ENCODE measurements around the gene REXO4. TPM values are rescaled to one million over a fixed set of nuclear protein-coding genes. Genes with fewer than 3 reads are reported as not detected.

The REXO4 gene
- polyA plus RNA-seq, 1 donor from 2014 or later = 16.1 TPM

DNA sequence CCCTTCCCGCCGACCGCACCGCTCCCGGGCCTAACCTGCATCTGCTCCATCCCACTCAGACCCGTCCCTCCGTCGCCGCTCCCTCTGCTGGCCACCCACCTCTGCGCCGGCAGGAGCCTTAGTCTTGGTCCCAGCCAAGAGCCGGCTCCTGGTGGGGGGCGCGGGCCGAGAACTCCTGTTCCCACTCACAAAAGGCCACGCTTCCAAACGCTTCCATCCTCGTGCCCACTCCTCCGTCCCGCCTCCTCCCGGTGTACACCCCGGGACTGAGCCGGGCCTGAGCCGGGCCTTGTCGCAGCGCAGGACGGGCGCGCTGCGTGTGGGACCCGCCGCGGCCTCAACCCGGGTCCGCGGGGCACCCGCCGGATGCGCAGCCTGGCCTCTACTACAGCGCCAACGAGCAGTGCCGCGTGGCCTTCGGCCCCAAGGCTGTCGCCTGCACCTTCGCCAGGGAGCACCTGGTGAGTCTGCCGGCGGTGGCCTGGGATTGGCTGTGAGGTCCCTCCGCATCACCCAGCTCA is 11.9 kb upstream of the REXO4 start:
- no peak overlapping the region for H2AFZ ChIP-seq (ENCODE audit: low read depth, low read length)
- TF ChIP-seq EZH2 (IDR thresholded peaks at IDR 0.05; ENCODE audit: borderline replicate concordance, insufficient read depth, low read length, poor library complexity, severe bottlenecking) = no peak
- TF ChIP-seq EP300 (conservative IDR thresholded peaks at IDR 0.05; ENCODE audit: poor library complexity, severe bottlenecking) = no peak
- no peak overlapping the region for H3K4me2 ChIP-seq (ENCODE audit: low read length)
- H3F3A ChIP-seq (ENCODE audit: insufficient read depth, low read length, poor library complexity, severe bottlenecking) = no peaks in the 10 kb centered on the region
- no peaks in the 10 kb centered on the region for H3K36me3 ChIP-seq (ENCODE audit: insufficient read depth, low read length)
- no peaks in the 10 kb centered on the region for H3K79me2 ChIP-seq (replicated peaks; ENCODE audit: insufficient read depth, low read length)
- H4K20me1 ChIP-seq (ENCODE audit: insufficient read depth) = no peaks in the 10 kb centered on the region
- H3K27ac ChIP-seq (ENCODE audit: low read length) = no peak overlapping the region
- H3K9me2 ChIP-seq (ENCODE audit: insufficient read depth, low read length) = no peaks in the 10 kb centered on the region
- H3K9ac ChIP-seq (ENCODE audit: low read length) = no peak overlapping the region
- H3K27me3 ChIP-seq (ENCODE audit: insufficient read depth, low read depth, low read length) = peaks cover 27% of the 10 kb centered on the region
- peaks cover 10% of the 10 kb centered on the region for H3K9me3 ChIP-seq (ENCODE audit: low read length)
- H3K4me3 ChIP-seq (ENCODE audit: low read length) = no peak overlapping the region

DNA sequence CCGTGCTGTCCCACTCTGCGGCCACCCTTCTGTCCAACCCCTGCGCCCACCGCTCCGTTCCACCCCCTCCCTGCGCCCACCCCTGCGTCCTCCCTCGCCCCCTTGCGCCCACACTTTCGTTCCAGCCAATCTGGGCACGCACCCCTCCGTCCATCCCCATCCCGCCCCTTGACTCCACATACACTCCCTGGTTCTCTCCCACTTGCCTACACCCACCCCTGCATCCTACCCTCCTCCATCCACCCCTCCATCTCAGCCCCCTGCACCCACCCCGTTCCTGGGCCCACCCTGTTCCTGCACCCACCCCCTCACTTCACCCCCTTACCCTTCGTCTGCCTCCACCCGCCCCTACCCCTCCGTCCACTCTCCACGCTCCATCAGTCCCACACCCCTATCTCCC is 11.4 kb upstream of the REXO4 start:
- no peaks in the 10 kb centered on the region for H3K9me2 ChIP-seq (ENCODE audit: insufficient read depth, low read length)
- H3K9ac ChIP-seq (ENCODE audit: low read length) = no peak overlapping the region
- H3K9me3 ChIP-seq (ENCODE audit: low read length) = peaks cover 10% of the 10 kb centered on the region
- H3K4me3 ChIP-seq (ENCODE audit: low read length) = no peak overlapping the region
- TF ChIP-seq, protein P1, sequence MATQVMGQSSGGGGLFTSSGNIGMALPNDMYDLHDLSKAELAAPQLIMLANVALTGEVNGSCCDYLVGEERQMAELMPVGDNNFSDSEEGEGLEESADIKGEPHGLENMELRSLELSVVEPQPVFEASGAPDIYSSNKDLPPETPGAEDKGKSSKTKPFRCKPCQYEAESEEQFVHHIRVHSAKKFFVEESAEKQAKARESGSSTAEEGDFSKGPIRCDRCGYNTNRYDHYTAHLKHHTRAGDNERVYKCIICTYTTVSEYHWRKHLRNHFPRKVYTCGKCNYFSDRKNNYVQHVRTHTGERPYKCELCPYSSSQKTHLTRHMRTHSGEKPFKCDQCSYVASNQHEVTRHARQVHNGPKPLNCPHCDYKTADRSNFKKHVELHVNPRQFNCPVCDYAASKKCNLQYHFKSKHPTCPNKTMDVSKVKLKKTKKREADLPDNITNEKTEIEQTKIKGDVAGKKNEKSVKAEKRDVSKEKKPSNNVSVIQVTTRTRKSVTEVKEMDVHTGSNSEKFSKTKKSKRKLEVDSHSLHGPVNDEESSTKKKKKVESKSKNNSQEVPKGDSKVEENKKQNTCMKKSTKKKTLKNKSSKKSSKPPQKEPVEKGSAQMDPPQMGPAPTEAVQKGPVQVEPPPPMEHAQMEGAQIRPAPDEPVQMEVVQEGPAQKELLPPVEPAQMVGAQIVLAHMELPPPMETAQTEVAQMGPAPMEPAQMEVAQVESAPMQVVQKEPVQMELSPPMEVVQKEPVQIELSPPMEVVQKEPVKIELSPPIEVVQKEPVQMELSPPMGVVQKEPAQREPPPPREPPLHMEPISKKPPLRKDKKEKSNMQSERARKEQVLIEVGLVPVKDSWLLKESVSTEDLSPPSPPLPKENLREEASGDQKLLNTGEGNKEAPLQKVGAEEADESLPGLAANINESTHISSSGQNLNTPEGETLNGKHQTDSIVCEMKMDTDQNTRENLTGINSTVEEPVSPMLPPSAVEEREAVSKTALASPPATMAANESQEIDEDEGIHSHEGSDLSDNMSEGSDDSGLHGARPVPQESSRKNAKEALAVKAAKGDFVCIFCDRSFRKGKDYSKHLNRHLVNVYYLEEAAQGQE (IDR thresholded peaks at IDR 0.05; ENCODE audit: borderline replicate concordance) = no peak
- TF ChIP-seq, protein P2, sequence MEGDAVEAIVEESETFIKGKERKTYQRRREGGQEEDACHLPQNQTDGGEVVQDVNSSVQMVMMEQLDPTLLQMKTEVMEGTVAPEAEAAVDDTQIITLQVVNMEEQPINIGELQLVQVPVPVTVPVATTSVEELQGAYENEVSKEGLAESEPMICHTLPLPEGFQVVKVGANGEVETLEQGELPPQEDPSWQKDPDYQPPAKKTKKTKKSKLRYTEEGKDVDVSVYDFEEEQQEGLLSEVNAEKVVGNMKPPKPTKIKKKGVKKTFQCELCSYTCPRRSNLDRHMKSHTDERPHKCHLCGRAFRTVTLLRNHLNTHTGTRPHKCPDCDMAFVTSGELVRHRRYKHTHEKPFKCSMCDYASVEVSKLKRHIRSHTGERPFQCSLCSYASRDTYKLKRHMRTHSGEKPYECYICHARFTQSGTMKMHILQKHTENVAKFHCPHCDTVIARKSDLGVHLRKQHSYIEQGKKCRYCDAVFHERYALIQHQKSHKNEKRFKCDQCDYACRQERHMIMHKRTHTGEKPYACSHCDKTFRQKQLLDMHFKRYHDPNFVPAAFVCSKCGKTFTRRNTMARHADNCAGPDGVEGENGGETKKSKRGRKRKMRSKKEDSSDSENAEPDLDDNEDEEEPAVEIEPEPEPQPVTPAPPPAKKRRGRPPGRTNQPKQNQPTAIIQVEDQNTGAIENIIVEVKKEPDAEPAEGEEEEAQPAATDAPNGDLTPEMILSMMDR (IDR thresholded peaks at IDR 0.05; ENCODE audit: poor library complexity, severe bottlenecking) = no peak
- TF ChIP-seq RAD21 (conservative IDR thresholded peaks at IDR 0.05) (no peak), SMC3 (conservative IDR thresholded peaks at IDR 0.05; ENCODE audit: poor library complexity) (no peak), EZH2 (IDR thresholded peaks at IDR 0.05; ENCODE audit: borderline replicate concordance, insufficient read depth, low read length, poor library complexity, severe bottlenecking) (no peak), EP300 (conservative IDR thresholded peaks at IDR 0.05; ENCODE audit: poor library complexity, severe bottlenecking) (no peak), MXI1 (conservative IDR thresholded peaks at IDR 0.05; ENCODE audit: poor library complexity, severe bottlenecking) (no peak), POLR2AphosphoS5 (IDR thresholded peaks at IDR 0.05) (no peak), TAF1 (IDR thresholded peaks at IDR 0.05; ENCODE audit: low read depth) (no peak)
- H3K27me3 ChIP-seq (ENCODE audit: insufficient read depth, low read depth, low read length) = peaks cover 27% of the 10 kb centered on the region
- no peaks in the 10 kb centered on the region for H4K20me1 ChIP-seq (ENCODE audit: insufficient read depth)
- H3F3A ChIP-seq (ENCODE audit: insufficient read depth, low read length, poor library complexity, severe bottlenecking) = no peaks in the 10 kb centered on the region
- H2AFZ ChIP-seq (ENCODE audit: low read depth, low read length) = no peak overlapping the region
- no peak overlapping the region for H3K4me2 ChIP-seq (ENCODE audit: low read length)
- H3K27ac ChIP-seq (ENCODE audit: low read length) = no peak overlapping the region
- no peaks in the 10 kb centered on the region for H3K79me2 ChIP-seq (replicated peaks; ENCODE audit: insufficient read depth, low read length)
- no peaks in the 10 kb centered on the region for H3K36me3 ChIP-seq (ENCODE audit: insufficient read depth, low read length)

All from neural cell (in vitro differentiated cells).